Gastroesophageal sphincter (tissue), 4 donors: Measurements from ENCODE around the gene BLMH. TPM values are rescaled to one million over a fixed set of nuclear protein-coding genes. Genes with fewer than 3 reads are reported as not detected.
A peak's percentile ranks its signal among the peaks of the same experiment; 100 is the strongest.

ENCODE experiments used
- ATAC-seq: fragments of 150-250 bp; one replicate; pipeline ENCODE4 v1.9.1; 2016; ENCODE audit warnings: mild to moderate bottlenecking, moderate library complexity
- H3K27ac ChIP-seq, 4 donors: fragments of 200-600 bp; sonication (generic) in 3 of 4; 1 replicate in 3 of 4; 2 replicates in 1 of 4; pipeline ENCODE4 v1.5.1; 2016 to 2019
- H3K27me3 ChIP-seq: fragments of 200-600 bp; sonication (generic); one replicate; pipeline ENCODE4 v1.5.1; 2019
- H3K36me3 ChIP-seq, 2 donors: fragments of 200-600 bp; sonication (generic); one replicate each; pipeline ENCODE4 v1.5.1; 2019; ENCODE audit warnings: control low read depth in 1 of 2
- H3K4me1 ChIP-seq, 3 donors: fragments of 200-600 bp; sonication (generic); 1 replicate in 2 of 3; 2 replicates in 1 of 3; pipeline ENCODE4 v1.5.1; 2016 to 2019; ENCODE audit warnings: control low read depth in 2 of 3
- H3K4me3 ChIP-seq, 2 donors: fragments of 200-600 bp; sonication (generic); one replicate each; pipeline ENCODE4 v1.5.1; 2019; ENCODE audit warnings: mild to moderate bottlenecking in 1 of 2, moderate library complexity in 1 of 2
- H3K9me3 ChIP-seq, 3 donors: fragments of 200-600 bp; sonication (generic); one replicate each; pipeline ENCODE4 v1.5.1; 2017 to 2019; ENCODE audit warnings: control low read depth in 2 of 3
- CTCF ChIP-seq, 4 experiments: fragments of 200-600 bp in 2 of 4; fragments of 450-650 bp in 2 of 4; sonication (generic) in 1 of 4; IDR thresholded peaks; one replicate each; pipeline ENCODE4 v1.5.1; 2017 to 2019; ENCODE audit warnings: antibody characterized with exemption in 4 of 4, mild to moderate bottlenecking in 2 of 4, moderate library complexity in 2 of 4
- EP300 ChIP-seq: sonication (generic); formaldehyde crosslinking; IDR thresholded peaks from one replicate; pipeline ENCODE4 v1.6.1; 2017; ENCODE audit warnings: antibody characterized with exemption, mild to moderate bottlenecking
- POLR2A ChIP-seq, 2 donors: fragments of 450-650 bp; IDR thresholded peaks; one replicate each; pipeline ENCODE4 v1.6.1; 2017; ENCODE audit warnings: antibody characterized with exemption in 2 of 2, mild to moderate bottlenecking in 2 of 2, moderate library complexity in 1 of 2
- POLR2AphosphoS5 ChIP-seq: sonication (generic); formaldehyde crosslinking; IDR thresholded peaks from one replicate; pipeline ENCODE4 v1.6.1; 2017; ENCODE audit warnings: antibody characterized with exemption
- WGBS, 2 donors: methylation state at CpG; one replicate each; pipeline ENCODE4 v1.1.5; 2018; ENCODE audit warnings: low coverage in 1 of 2; 5-methylcytosine and 5-hydroxymethylcytosine counted together
- total RNA-seq, 4 donors: library from RNA; depleted of rRNA; stranded (reverse); fragments of >200 nt; gene quantifications; one replicate each; pipeline ENCODE4 v1.1.0, GENCODE V29; 2016

Gene BLMH
- total RNA-seq, 4 donors from 2014 or later: 17.8 to 29.3 (median 20.7) TPM

- no peaks in the 10 kb centered on the region for H3K4me1 ChIP-seq
- peaks cover 0 to 96% of the 10 kb centered on the region in 2 donors for H3K36me3 ChIP-seq
- TF ChIP-seq POLR2AphosphoS5 (no peak), CTCF (IDR thresholded peaks at IDR 0.05) (no peak), EP300 (no peak)
- no peaks in the 10 kb centered on the region for H3K9me3 ChIP-seq
- ATAC-seq: no peak
- H3K27ac ChIP-seq: no peak overlapping the region
- H3K4me3 ChIP-seq: no peak overlapping the region
- no peaks in the 10 kb centered on the region for H3K27me3 ChIP-seq
- 50 to 60% methylated on average over 1 of the region's 1 CpG for WGBS, 2 donors
Measured at GRCh38 chr17:30254150-30254549, 37.6 kb downstream of the BLMH start.

- Histone ChIP-seq H3K36me3 (peaks cover 0 to 96% of the 10 kb centered on the region in 2 donors), H3K4me1 (no peaks in the 10 kb centered on the region), H3K9me3 (no peaks in the 10 kb centered on the region), H3K27ac (no peak overlapping the region), H3K27me3 (no peaks in the 10 kb centered on the region), H3K4me3 (no peak overlapping the region)
- no peak for TF ChIP-seq CTCF (IDR thresholded peaks at IDR 0.05)
- no peak for TF ChIP-seq EP300
- no peak for TF ChIP-seq POLR2A (IDR thresholded peaks at IDR 0.05)
- no peak for TF ChIP-seq POLR2AphosphoS5
- 76 to 82% methylated on average over 6 to 7 of the region's 7 CpGs for WGBS, 2 donors
- no peak for ATAC-seq
Measured at GRCh38 chr17:30253312-30253711, 38.4 kb downstream of the BLMH start.

- Histone ChIP-seq H3K36me3 (peaks cover 0 to 96% of the 10 kb centered on the region in 2 donors), H3K9me3 (no peaks in the 10 kb centered on the region), H3K27ac (no peak overlapping the region), H3K27me3 (no peaks in the 10 kb centered on the region), H3K4me1 (no peaks in the 10 kb centered on the region), H3K4me3 (no peak overlapping the region)
- no peak for TF ChIP-seq POLR2A (IDR thresholded peaks at IDR 0.05)
- TF ChIP-seq CTCF (IDR thresholded peaks at IDR 0.05): no peak
- no peak for TF ChIP-seq POLR2AphosphoS5
- no peak for TF ChIP-seq EP300
- ATAC-seq: no peak
Measured at GRCh38 chr17:30251931-30252330, 39.8 kb downstream of the BLMH start.

- 94 to 100% methylated on average over 1 to 3 of the region's 5 CpGs for WGBS, 2 donors
- H3K36me3 ChIP-seq: peaks cover 0 to 81% of the 10 kb centered on the region in 2 donors
- no peaks in the 10 kb centered on the region for H3K9me3 ChIP-seq
- no peak overlapping the region for H3K4me3 ChIP-seq
- no peaks in the 10 kb centered on the region for H3K27me3 ChIP-seq
- TF ChIP-seq EP300 (no peak), POLR2AphosphoS5 (no peak)
- no peak overlapping the region for H3K27ac ChIP-seq
- no peaks in the 10 kb centered on the region for H3K4me1 ChIP-seq
- no peak for ATAC-seq
Measured at GRCh38 chr17:30249460-30249859, 42.3 kb downstream of the BLMH start.

- Histone ChIP-seq H3K27ac (no peak overlapping the region), H3K9me3 (no peaks in the 10 kb centered on the region), H3K4me1 (no peaks in the 10 kb centered on the region), H3K36me3 (peaks cover 0 to 74% of the 10 kb centered on the region in 2 donors), H3K27me3 (no peaks in the 10 kb centered on the region), H3K4me3 (no peak overlapping the region)
- WGBS, 2 donors: 86 to 94% methylated on average over 1 to 2 of the region's 2 CpGs
- ATAC-seq: peak; percentile 73
- TF ChIP-seq POLR2AphosphoS5 (no peak), EP300 (no peak), POLR2A (IDR thresholded peaks at IDR 0.05) (no peak), CTCF (IDR thresholded peaks at IDR 0.05) (no peak)
Measured at GRCh38 chr17:30248786-30249185, 43.0 kb downstream of the BLMH start.

GRCh38 chr17:30246460-30246859 lies 45.3 kb downstream of the BLMH start:
- no peak for ATAC-seq
- Histone ChIP-seq H3K4me1 (no peaks in the 10 kb centered on the region), H3K36me3 (peaks cover 0 to 52% of the 10 kb centered on the region in 2 donors), H3K27me3 (peaks cover 6% of the 10 kb centered on the region), H3K27ac (no peak overlapping the region), H3K4me3 (no peak overlapping the region), H3K9me3 (no peaks in the 10 kb centered on the region)
- TF ChIP-seq CTCF (IDR thresholded peaks at IDR 0.05) (no peak), POLR2A (IDR thresholded peaks at IDR 0.05) (no peak), EP300 (no peak), POLR2AphosphoS5 (no peak)
- 84 to 92% methylated on average over 7 of the region's 7 CpGs for WGBS, 2 donors
